ENCODE results near the gene CTNND2. TPM values are rescaled to one million over a fixed set of nuclear protein-coding genes. Genes with fewer than 3 reads are reported as not detected.
"Not testable (repeated sequence)": the region's sequence is repeated elsewhere in the genome, so short reads cannot be mapped to it uniquely, and the experiment has no call there.

The CTNND2 gene
- total RNA-seq, 4 donors from 2014 or later, result 1.3 to 2.5 (median 2.1) TPM

GRCh38 chr5:11852717-11853087, 51.5 kb downstream of the CTNND2 start:
- H3K4me1 ChIP-seq, result no peaks in the 10 kb centered on the region
- no peak for TF ChIP-seq POLR2A (IDR thresholded peaks at IDR 0.05; ENCODE audit: low read depth)
- no peak for TF ChIP-seq EP300 (IDR thresholded peaks at IDR 0.05)
- no peak for TF ChIP-seq CTCF (IDR thresholded peaks at IDR 0.05)
- no peak for TF ChIP-seq POLR2AphosphoS5 (IDR thresholded peaks at IDR 0.05)
- H3K36me3 ChIP-seq, result no peaks in the 10 kb centered on the region
- intact Hi-C loops (cut with DNase I), result no loop called here
- H3K4me3 ChIP-seq, result no peak overlapping the region
- 53% methylated on average over 1 of the region's 1 CpG for WGBS
- H3K27ac ChIP-seq (replicated peaks in 1 of 4), result no peak overlapping the region
- no peaks in the 10 kb centered on the region for H3K9me3 ChIP-seq
- no peak for DNase-seq (ENCODE audit: extremely low spot score)
- no peaks in the 10 kb centered on the region for H3K27me3 ChIP-seq

GRCh38 chr5:11851965-11852716, 52.1 kb downstream of the CTNND2 start:
- Histone ChIP-seq H3K4me1 (no peaks in the 10 kb centered on the region), H3K4me3 (no peak overlapping the region), H3K9me3 (no peaks in the 10 kb centered on the region), H3K27me3 (no peaks in the 10 kb centered on the region), H3K27ac (replicated peaks in 1 of 4) (no peak overlapping the region), H3K36me3 (no peaks in the 10 kb centered on the region)
- no peak for DNase-seq (ENCODE audit: extremely low spot score)
- TF ChIP-seq POLR2AphosphoS5 (IDR thresholded peaks at IDR 0.05), result no peak
- no peak for TF ChIP-seq EP300 (IDR thresholded peaks at IDR 0.05)
- no peak for TF ChIP-seq POLR2A (IDR thresholded peaks at IDR 0.05; ENCODE audit: low read depth)
- TF ChIP-seq CTCF (IDR thresholded peaks at IDR 0.05), result no peak
- 55% methylated on average over 4 of the region's 4 CpGs for WGBS
- intact Hi-C loops (cut with DNase I), result no loop called here

- Histone ChIP-seq H3K27me3 (no peaks in the 10 kb centered on the region), H3K36me3 (no peaks in the 10 kb centered on the region), H3K4me3 (no peak overlapping the region), H3K27ac (replicated peaks in 1 of 4) (no peak overlapping the region), H3K4me1 (no peaks in the 10 kb centered on the region), H3K9me3 (no peaks in the 10 kb centered on the region)
- TF ChIP-seq POLR2AphosphoS5 (IDR thresholded peaks at IDR 0.05) (no peak), EP300 (IDR thresholded peaks at IDR 0.05) (no peak), CTCF (IDR thresholded peaks at IDR 0.05) (no peak), POLR2A (IDR thresholded peaks at IDR 0.05; ENCODE audit: low read depth) (no peak)
- DNase-seq (ENCODE audit: extremely low spot score), result no peak
- WGBS, result 64% methylated on average over 2 of the region's 2 CpGs
- intact Hi-C loops (cut with DNase I), result no loop called here
Observed at GRCh38 chr5:11851416-11851815, 52.8 kb downstream of the CTNND2 start.

GRCh38 chr5:11828566-11828965, 75.7 kb downstream of the CTNND2 start:
- H3K9me3 ChIP-seq, result peaks cover 0 to 28% (median 19%) of the 10 kb centered on the region in 4 donors
- H3K4me1 ChIP-seq; H3K27ac ChIP-seq (replicated peaks in 1 of 4); H3K4me3 ChIP-seq; DNase-seq (ENCODE audit: extremely low spot score); H3K27me3 ChIP-seq; intact Hi-C loops (cut with DNase I); H3K36me3 ChIP-seq: not testable (repeated sequence)
- 31% methylated on average over 1 of the region's 1 CpG for WGBS

GRCh38 chr5:11822598-11822997, 81.6 kb downstream of the CTNND2 start:
- TF ChIP-seq POLR2AphosphoS5 (IDR thresholded peaks at IDR 0.05), result no peak
- TF ChIP-seq POLR2A (IDR thresholded peaks at IDR 0.05; ENCODE audit: low read depth), result no peak
- TF ChIP-seq CTCF (IDR thresholded peaks at IDR 0.05), result no peak
- no peak for TF ChIP-seq EP300 (IDR thresholded peaks at IDR 0.05)
- Histone ChIP-seq H3K9me3 (peaks cover 0 to 10% (median 0%) of the 10 kb centered on the region in 4 donors), H3K4me3 (no peak overlapping the region), H3K27me3 (no peaks in the 10 kb centered on the region), H3K27ac (replicated peaks in 1 of 4) (no peak overlapping the region), H3K36me3 (no peaks in the 10 kb centered on the region), H3K4me1 (no peaks in the 10 kb centered on the region)
- 100% methylated on average over 1 of the region's 1 CpG for WGBS
- intact Hi-C loops (cut with DNase I), result no loop called here
- DNase-seq (ENCODE audit: extremely low spot score), result no peak

Measured in esophagus muscularis mucosa (tissue), 4 donors.